Activated CD8-positive, alpha-beta T cell treated with anti-CD3 and anti-CD28 coated beads for 36 hours (primary cell): ENCODE measurements around the gene MGRN1. TPM values are rescaled to one million over a fixed set of nuclear protein-coding genes. Genes with fewer than 3 reads are reported as not detected.

Experiments used
- ATAC-seq: fragments of 200-7000 bp; cut with Tn5 transposase; one replicate; pipeline ENCODE4 v1.10.0; 2021; ENCODE audit warnings: mild to moderate bottlenecking, moderate library complexity
- CTCF ChIA-PET: fragments of 350-600 bp; sonication (Branson Sonifier 250); formaldehyde crosslinking; loops from one replicate; lab custom pipeline; 2021; ENCODE audit warnings: antibody characterized with exemption; lab: Charles Lee
- POLR2A ChIA-PET: fragments of 350-600 bp; sonication (Branson Sonifier 250); formaldehyde crosslinking; loops from one replicate; lab custom pipeline; 2021; ENCODE audit warnings: antibody characterized with exemption; lab: Charles Lee
- DNase-seq: peaks from one replicate; pipeline ENCODE4 v3.0.0-alpha.2; 2020
- H3K27ac Mint-ChIP-seq: one replicate; pipeline ENCODE4 v1.8.0; 2021; ENCODE audit warnings: mild to moderate bottlenecking, mixed read lengths
- H3K27me3 Mint-ChIP-seq: one replicate; pipeline ENCODE4 v1.8.0; 2021; ENCODE audit warnings: mixed read lengths
- H3K36me3 Mint-ChIP-seq: one replicate; pipeline ENCODE4 v1.8.0; 2021; ENCODE audit warnings: low read depth, mixed read lengths
- H3K4me1 Mint-ChIP-seq: one replicate; pipeline ENCODE4 v1.8.0; 2021; ENCODE audit warnings: low read depth, mixed read lengths
- H3K4me3 Mint-ChIP-seq: one replicate; pipeline ENCODE4 v1.8.0; 2021; ENCODE audit warnings: mild to moderate bottlenecking, moderate library complexity, mixed read lengths
- H3K9me3 Mint-ChIP-seq: one replicate; pipeline ENCODE4 v1.8.0; 2021; ENCODE audit warnings: mixed read lengths
- CTCF ChIP-seq: fragments of 200-600 bp; IDR thresholded peaks from one replicate; pipeline ENCODE4 v1.8.0; 2022; ENCODE audit warnings: antibody characterized with exemption, mild to moderate bottlenecking
- intact Hi-C: fragments of 100-400 bp; cut with micrococcal nuclease; formaldehyde crosslinking; loops from one replicate; pipeline ENCODE4 v1.10.0; 2022
- total RNA-seq, 2 experiments: library from RNA; stranded (reverse); gene quantifications; one replicate each; pipeline ENCODE4 v1.2.3, GENCODE V29; 2021

The MGRN1 gene
- total RNA-seq, 2 experiments from 2014 or later = 67.6 to 70.8 TPM

GRCh38 chr16:4675864-4676786, 51.5 kb downstream of the MGRN1 start:
- peak overlapping the region; percentile 99 for H3K27ac Mint-ChIP-seq
- H3K4me1 Mint-ChIP-seq = peaks cover 36% of the 10 kb centered on the region
- peak; percentile 89 for DNase-seq
- ATAC-seq = peak; percentile 85
- ChIA-PET POLR2A (interaction anchor here (0.7 to 1.8 kb wide), 7 partner anchors 9 to 61 kb away, joined by 3 to 8 read pairs (median 5); partner anchors contain the start of gene NUDT16L1), CTCF (interaction anchor here (1.3 kb wide), 1 partner anchor 26 kb away, joined by 5 read pairs; no protein-coding TSS in a partner anchor)
- H3K36me3 Mint-ChIP-seq = peaks cover 20% of the 10 kb centered on the region
- H3K27me3 Mint-ChIP-seq = no peaks in the 10 kb centered on the region
- intact Hi-C loops = no loop called here
- TF ChIP-seq CTCF = no peak
- H3K9me3 Mint-ChIP-seq = no peaks in the 10 kb centered on the region
- peak overlapping the region; percentile 77 for H3K4me3 Mint-ChIP-seq

- Mint-ChIP-seq H3K27me3 (no peaks in the 10 kb centered on the region), H3K4me3 (peak overlapping the region; percentile 77), H3K4me1 (peaks cover 39% of the 10 kb centered on the region), H3K27ac (peak overlapping the region; percentile 99), H3K9me3 (no peaks in the 10 kb centered on the region), H3K36me3 (peaks cover 24% of the 10 kb centered on the region)
- POLR2A ChIA-PET = interaction anchor here (0.7 to 1.8 kb wide), 8 partner anchors 10 to 61 kb away, joined by 3 to 8 read pairs (median 4); partner anchors contain the start of gene NUDT16L1
- peak; percentile 27 for ATAC-seq
- DNase-seq = peak; percentile 54
- intact Hi-C loops = no loop called here
- no peak for TF ChIP-seq CTCF
- CTCF ChIA-PET = interaction anchor here (1.3 kb wide), 1 partner anchor 26 kb away, joined by 5 read pairs; no protein-coding TSS in a partner anchor
These were observed 52.2 kb downstream of the MGRN1 start for GRCh38 chr16:4676831-4677230.

- intact Hi-C loops = no loop called here
- Mint-ChIP-seq H3K27me3 (no peaks in the 10 kb centered on the region), H3K36me3 (peaks cover 23% of the 10 kb centered on the region), H3K4me1 (peaks cover 39% of the 10 kb centered on the region), H3K27ac (peak overlapping the region; percentile 99), H3K9me3 (no peaks in the 10 kb centered on the region), H3K4me3 (peak overlapping the region; percentile 77)
- POLR2A ChIA-PET = interaction anchor here (0.9 to 1.8 kb wide), 4 partner anchors 10 to 52 kb away, joined by 3 to 6 read pairs (median 4); no protein-coding TSS in a partner anchor
- TF ChIP-seq CTCF = no peak
- CTCF ChIA-PET = interaction anchor here (1.3 kb wide), 1 partner anchor 27 kb away, joined by 5 read pairs; no protein-coding TSS in a partner anchor
- ATAC-seq (no peak), DNase-seq (no peak)
These were observed 52.8 kb downstream of the MGRN1 start for GRCh38 chr16:4677390-4677789.

- CTCF ChIA-PET = no interaction called here
- H3K27ac Mint-ChIP-seq = peak overlapping the region; percentile 52
- DNase-seq = no peak
- intact Hi-C loops = no loop called here
- H3K4me3 Mint-ChIP-seq = no peak overlapping the region
- POLR2A ChIA-PET = no interaction called here
- no peak for TF ChIP-seq CTCF
- H3K36me3 Mint-ChIP-seq = peaks cover 24% of the 10 kb centered on the region
- no peaks in the 10 kb centered on the region for H3K27me3 Mint-ChIP-seq
- ATAC-seq = no peak
- H3K9me3 Mint-ChIP-seq = no peaks in the 10 kb centered on the region
- H3K4me1 Mint-ChIP-seq = peaks cover 40% of the 10 kb centered on the region
These were observed 53.4 kb downstream of the MGRN1 start for GRCh38 chr16:4677994-4678393.
